Measurements from ENCODE around the gene ENGASE.
"Not testable (repeated sequence)": the region's sequence is repeated elsewhere in the genome, so short reads cannot be mapped to it uniquely, and the experiment has no call there.

ENGASE gene

GRCh38 chr17:79054200-79054960 lies 20.2 kb upstream of the ENGASE start:
- DNase-seq, result no peak

GRCh38 chr17:79055197-79055596 lies 19.4 kb upstream of the ENGASE start:
- no peak for DNase-seq

DNA sequence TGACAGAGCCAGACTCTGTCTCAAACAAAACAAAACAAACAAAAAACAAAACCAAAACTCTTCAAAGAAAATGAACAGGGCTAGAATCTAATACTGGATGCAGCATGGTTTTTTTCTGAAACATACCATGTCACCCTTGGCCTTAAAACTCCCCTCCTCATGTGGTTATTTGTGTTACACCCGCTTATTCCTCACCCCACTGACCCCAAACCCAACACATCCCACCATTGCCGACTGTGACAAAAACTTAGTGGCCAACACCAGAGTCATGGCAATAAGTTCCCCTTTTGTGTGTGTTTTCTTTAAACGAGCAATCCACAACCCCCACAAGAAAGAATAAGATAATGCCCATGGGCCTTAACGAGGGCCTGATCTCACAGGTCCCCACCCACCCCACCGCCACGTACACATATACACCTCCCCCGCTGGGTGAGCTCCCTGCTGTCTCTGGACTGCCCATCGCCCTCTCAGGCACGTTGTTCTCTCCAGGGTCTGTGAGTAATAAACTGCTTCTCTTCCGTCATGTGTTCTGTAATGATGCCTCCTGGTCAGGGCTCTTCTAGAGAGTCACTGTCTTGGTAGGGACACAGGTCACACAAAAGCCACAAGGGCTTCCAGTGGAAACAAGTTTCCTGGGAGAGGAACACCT lies 16.8 kb upstream of the ENGASE start:
- DNase-seq, result no peak

DNA sequence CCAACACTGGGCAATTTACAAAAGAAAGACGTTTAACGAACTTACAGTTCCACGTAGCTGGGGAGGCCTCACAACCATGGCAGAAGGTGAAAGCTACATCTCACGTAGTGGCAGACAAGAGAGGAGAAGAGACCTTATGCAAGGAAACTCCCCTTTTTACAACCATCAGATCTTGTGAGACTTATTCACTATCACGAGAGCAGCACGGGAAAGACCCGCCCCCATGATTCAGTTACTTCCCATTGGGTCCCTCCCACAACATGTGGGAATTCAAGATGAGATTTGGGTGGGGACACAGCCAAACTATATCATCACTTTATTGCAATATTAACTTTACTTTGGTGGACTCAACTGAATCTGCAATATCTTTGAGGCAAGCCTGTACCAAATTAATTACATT lies 11.9 kb upstream of the ENGASE start:
- DNase-seq, result no peak

DNA sequence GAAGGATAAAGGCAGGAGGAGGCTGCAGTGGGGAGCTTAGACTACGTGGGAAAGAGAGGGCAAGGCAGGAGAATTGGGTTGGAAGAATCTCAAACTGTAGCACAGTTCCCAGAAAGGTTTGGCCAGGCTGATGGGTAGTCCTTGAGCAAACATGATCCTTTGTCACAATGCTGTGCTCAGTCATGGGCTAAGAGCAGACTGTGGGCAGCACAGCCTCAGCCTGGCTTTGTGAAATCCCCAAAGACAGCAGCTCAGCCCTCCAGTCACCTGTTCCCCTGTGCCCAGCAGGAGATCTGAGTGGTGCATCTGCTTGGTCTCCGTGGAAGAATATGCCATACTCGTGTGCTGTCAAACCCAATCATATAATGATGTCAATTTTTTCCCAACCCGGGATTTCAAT lies 10.6 kb upstream of the ENGASE start:
- no peak for DNase-seq

DNA sequence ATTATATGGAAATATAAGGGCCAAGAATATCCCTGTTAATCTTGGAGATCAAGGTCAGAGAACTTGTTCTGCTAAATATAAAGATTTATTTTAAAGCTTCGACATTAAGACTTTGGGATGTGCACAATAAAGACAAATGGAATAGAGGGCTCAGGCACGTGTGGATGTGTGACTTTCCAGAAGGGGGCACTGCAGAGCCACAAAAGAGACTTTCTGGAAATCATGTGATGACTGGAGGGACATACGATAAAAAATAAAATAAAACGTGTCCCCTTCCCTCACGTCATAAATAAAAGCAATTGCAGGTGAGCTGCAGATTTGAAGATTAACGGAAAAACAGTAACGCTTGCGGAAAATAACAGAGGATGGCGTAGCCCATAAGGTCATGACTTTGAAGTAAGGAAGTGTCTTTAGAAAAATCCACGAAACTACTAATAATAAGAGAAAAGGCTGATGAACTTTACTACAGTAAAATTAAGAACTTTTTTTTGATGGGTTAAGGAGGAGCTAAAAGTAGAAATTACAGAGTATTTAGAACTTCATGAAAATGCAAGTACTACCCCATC lies 9.4 kb upstream of the ENGASE start:
- no peak for DNase-seq

- DNase-seq, result no peak
These were observed 7.7 kb upstream of the ENGASE start for GRCh38 chr17:79066963-79067362.

DNA sequence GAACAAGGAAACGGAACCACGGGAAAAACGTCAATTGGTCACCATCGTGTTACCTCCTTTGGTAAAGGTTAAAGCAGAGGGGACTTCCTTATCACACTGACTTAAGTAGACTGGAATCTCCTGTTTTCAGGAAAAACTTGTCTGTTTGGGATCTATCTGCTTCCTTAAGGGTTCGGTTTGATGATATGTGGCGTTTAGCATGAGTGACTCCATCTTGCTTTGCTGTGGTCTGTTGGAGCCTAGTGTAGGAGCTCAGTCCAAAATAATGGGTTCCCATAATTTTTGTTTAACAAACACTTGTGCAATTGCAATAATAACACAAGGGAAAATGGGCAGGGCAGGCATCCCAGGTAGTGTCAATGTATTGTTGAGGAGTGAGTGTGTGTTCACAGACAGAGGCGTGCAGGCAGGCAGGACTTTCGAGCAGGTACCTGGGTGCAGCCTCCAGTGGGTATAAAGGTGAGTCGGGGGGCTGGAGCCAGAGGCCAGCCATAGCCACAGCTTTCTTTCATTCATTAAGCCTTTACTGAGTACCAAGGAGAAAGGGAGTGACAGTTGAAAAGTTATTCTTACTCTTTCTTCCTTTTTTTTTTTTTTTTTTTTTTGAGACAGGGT lies 4.3 kb upstream of the ENGASE start:
- DNase-seq, result no peak

- DNase-seq, result no peak
These were observed 3.4 kb upstream of the ENGASE start for GRCh38 chr17:79071161-79071740.

GRCh38 chr17:79072544-79072943 lies 2.1 kb upstream of the ENGASE start:
- no peak for DNase-seq

DNA sequence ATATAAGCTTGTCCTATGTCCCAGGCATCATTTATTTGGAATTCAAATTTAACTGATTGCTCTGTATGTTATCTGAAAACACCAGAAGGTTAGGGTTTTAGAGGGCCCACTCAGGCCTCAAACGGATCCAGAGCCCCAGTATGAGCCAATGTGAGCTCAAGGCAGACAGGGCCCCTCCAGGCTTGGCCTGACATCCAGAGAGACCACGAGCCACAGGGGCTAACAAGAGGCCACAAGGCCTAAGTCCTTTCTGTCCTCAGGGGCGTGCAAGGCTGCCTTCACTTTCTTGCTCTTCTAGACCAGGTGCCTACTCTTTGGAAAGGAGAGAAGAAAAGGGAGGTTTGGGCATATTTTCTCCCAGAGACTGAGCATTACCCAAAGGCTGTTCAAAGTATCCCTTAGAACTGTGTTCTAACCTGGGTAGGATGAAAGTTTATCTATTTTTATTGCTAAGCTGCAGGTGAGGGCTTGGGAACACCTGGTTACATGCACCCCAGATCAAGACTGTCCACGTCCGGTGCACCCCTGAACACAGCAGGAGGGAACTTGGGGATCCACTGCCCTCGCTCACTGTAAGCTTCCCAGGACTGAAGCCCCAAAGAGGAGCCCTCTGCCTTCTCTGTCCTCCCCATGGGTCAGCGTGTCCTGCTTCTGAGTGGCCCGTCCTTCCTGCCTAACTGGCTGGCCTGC lies 1.5 kb upstream of the ENGASE start:
- no peak for DNase-seq

- DNase-seq, result no peak
These were observed 927 bp upstream of the ENGASE start for GRCh38 chr17:79073706-79074088.

- DNase-seq, result not testable (repeated sequence)
These were observed 439 bp upstream of the ENGASE start for GRCh38 chr17:79074121-79074648.

GRCh38 chr17:79075446-79075750 lies 774 bp downstream of the ENGASE start:
- no peak for DNase-seq

GRCh38 chr17:79075861-79076406 lies 1.3 kb downstream of the ENGASE start:
- no peak for DNase-seq

- no peak for DNase-seq
These were observed 3.0 kb downstream of the ENGASE start for GRCh38 chr17:79077587-79077986.

DNA sequence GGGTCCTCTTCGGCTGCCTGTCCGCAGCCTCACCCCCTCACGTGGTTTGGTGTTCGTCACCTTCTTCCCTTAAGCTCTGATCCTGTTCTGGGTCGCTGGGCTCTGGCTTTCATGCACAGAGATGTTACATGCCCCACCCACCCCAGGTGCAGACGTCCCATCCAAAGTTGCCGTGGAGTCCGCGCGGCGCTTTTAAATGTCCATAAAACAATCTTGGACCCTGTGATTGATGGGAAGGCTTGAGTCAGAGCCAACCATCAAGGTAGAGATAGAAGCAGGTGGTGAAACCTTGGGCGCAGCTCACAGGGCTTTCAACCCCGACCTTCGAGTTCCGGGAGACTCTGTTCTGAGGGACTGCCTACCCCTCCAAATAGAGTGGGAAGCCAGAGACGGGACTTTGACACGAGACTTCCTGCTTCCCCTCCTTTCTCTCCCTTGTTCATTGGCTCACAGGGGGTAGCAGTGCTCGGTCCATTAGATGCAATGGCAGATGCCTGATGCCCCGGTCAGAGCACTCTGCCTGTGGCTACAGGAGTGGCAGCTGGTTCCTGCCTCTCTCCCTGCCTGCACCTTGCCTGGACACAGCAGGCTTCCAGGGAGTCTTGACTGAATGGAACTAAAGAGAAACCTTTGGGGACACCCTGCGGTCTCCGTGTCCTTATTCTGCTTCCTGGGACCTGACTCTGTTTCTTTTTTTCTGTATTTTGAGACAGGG lies 4.0 kb downstream of the ENGASE start:
- no peak for DNase-seq

DNA sequence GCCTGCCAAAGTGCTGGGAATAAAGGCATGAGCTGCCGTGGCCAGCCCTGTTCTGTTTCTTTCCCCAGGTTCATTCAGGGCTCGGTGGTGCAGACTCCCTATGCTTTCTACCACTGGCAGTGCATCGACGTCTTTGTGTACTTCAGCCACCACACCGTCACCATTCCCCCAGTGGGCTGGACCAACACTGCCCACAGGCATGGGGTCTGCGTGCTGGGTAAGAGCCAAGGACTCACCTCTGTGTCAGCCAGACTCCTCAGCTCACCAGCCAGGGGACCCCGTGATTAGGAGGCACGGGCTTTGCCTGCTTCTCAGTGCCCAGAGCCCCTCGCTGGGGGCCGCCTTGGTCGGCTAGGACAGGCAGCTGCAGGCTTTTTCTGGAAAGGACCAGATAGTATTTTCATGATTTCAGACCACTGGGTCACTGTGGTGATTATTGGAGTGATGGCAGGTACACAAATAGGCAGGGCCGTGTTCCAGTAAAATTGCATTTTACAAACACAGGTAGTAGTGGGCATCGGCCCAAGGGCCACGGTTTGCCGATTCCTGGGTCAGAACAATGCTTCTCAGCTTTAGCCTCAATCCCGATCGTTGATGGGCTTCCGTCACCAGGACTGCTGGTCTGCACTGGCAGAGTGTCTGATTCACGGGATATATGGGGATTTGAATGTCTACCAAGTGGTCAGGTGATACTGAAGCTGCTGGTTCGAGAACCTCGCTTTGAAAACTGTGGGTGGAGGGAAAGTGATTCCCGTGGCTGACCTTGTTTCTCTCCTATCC lies 5.0 kb downstream of the ENGASE start:
- DNase-seq, result no peak

DNA sequence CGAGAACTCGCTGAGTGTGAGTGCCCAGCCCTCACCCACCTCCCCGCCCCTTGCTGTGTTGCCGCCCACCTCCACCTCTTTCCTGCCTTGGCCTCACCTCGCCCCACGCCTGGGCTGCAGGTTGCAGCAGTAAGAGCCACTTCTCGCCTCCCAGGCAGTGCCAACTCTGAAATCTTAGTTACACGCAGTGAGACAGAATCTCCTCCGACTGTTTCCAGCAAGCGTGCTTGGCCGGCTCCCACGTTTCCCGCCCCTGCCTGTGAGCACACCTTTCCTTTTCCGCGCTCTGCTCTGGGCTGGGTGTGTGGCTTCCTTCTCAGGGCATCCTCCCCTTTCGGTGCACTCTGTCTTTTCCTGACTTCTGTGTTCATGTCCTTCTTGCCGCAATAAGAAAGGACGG lies 5.7 kb downstream of the ENGASE start:
- no peak for DNase-seq

DNA sequence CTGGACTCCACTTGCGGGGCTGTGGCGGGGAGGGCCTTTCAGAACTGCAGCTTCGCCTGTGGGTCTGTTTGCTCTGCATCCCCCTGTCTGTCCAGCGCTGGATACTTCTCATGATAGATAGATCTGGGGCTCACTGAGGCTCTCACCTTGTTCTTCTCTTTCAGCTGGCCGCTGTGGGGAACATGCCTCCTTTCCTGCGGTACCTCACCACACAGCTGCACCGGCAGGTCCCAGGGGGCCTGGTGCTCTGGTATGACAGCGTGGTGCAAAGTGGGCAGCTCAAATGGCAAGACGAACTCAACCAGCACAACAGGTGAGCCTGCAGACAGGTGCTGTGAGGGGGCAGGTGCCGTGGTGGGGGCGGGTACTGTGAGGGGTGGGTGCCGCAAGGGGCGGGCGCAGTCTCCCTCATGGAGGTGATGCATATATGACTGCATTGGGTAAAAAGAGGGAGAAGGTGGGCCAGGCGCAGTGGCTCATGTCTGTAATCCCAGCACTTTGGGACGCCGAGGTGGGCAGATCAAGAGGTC lies 6.2 kb downstream of the ENGASE start:
- no peak for DNase-seq
